HS-5 (cell line): ENCODE data around the gene ATP1A1.

Source experiments
- DNase-seq: peaks from one replicate; pipeline ENCODE4 v3.0.0-alpha.2; 2012; ENCODE audit warnings: low read depth

The ATP1A1 gene

DNA sequence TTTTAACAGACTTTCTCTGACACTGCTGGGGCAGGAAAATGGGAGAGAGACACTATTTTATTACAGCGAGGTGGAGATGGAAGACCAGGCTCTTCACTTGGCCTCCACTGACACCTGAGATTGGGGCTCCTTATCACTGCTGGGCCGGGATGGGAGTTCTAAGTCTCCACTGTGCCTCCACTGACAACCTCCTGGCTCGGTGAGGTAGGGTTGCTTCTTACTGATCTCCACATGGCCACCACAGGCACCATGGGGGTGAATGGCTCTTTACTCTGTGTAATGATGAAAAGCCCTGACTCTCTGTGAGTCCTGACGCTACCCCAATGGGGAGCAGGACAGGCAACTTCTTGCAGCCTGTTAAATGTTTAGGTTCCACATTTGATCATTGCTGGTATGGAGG lies 67.7 kb downstream of the ATP1A1 start:
- no peak for DNase-seq

DNA sequence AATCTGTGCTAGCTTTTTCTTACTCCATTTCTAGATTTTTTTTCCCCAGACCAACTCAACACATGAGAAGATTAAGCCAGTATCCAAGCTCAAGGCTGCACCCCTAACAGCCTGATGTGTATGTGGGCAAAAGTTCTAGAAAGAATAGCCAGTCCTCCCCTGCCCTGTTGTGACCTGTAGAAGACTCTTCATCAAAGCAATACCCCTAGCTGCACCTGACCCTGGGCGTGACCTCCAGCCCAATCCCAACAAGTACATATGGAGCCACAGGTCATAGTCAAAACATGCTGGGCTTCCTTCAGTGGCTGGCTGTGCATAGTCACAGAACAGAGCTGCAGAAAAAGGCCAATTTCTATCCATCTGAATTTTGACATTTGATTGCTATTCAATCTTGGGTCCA lies 72.5 kb downstream of the ATP1A1 start:
- DNase-seq = no peak

DNA sequence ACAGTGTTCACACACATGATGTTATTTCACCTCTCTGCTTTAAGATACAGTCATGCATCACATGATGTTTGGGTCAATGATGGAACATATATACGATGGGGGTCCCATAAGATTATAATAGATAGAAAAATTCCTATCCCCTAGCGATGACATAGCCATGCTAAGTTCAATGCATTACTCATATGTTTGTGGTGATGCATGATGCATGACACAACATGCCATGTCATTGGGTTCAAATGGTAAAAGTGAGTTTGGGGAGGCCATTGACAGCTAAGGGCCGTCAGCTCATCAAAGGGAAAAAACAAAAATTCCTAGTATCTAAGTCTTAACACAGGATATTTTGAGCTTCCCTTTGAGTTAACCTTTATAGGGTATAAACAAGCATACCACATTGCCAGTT lies 73.6 kb downstream of the ATP1A1 start:
- DNase-seq = no peak

DNA sequence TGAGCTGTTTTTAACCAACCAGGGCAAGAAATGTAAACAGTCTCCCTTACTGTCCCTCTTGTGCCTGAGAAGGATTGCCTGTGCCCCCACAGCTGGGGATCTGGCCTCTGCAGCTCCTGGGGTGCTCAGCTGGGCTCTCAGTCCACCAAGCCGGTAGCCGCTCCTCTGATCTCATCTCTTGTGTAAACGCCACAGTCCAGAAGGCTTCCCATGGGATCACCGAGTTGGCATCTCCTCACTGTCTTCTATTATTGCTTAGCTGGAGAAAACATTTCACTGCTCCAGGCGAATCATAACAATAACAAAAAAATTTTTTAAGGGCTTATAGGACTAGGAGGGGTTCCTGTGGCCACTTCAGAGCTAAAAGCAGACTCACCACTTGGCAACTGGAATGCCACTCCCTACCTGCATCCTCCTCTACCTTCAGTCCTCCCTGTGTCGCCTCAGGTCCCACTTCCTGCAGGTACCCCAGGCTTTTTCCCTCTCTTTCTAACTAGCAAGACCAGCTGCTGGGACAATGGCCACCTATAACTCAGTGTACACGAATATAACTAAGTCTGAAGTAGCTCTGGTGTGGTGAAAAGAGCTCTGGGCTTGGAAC lies 75.8 kb downstream of the ATP1A1 start:
- DNase-seq = no peak

DNA sequence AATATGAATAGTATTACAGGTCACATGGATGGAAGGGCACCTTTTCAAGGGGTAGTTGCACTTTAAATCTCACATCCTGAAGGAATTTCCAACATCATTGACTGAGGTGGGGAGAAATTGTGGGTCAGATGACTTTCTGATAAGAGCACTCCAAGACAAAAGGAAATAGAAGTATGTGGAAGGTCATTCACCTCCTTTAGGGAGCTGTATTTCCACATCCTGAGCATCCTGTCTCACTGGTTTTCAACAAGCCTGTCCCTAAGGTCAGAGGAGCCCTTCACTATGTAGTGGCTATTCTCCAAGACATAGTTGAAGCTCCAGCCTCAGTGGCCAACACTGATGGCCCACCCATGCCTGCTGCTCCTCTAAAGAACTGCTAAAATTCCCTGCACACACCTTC lies 76.5 kb downstream of the ATP1A1 start:
- DNase-seq = no peak

DNA sequence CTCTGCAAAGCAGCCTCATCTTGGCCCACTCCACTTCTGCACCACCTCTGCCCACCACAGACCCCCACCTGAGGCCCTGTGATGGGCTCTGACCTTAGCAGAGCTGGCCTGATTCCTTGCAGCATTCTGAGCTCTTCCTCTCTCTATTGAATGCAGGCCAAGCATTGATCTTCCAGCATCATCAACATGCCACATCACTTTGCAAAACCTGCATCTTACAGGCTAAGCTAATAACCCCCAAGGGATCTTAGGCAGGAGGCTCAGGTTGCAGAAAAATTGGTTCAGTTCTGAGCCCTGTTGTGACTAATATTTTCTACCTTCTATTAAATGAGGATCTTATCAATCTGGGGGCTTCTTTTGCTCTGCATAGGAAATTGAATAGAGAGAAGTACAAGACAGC lies 78.7 kb downstream of the ATP1A1 start:
- no peak for DNase-seq

DNA sequence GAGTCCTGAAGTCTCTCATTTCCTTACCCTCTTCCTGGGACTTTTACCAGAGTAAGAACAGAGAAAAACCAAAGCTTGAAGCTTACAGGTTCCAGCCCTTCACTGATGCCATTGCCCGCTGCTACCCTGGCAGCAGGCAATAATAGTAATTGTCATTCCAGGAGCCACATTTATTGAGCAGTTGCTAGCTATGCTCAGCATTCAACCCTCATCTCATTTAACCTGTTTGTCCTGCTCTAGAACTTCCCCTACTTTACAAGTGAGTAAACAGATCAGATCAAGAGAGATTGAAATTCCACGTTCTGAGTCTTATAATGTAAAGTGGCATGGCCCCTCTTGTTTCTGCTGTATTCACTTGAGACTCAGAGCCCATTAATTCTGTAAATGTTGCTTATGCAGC lies 80.4 kb downstream of the ATP1A1 start:
- no peak for DNase-seq

DNA sequence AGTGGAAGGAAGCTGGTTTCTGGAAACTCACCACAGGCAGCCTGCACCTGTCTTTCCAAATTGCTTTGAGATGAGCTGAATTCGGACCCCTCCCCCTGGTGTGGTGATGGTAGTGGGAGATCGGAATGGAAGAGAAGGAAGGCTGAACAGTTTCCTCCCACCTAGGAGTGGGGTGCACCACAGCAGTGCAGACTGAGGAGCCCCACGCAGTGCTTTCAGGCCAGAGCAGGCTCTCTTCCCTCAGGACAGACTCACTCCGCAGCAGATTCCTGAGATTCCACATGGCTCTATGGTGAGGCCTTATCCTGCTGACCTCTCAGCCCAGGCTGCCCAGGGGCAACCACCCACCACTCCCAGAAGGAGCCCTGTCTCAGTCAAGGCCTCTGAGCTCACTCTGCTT lies 80.9 kb downstream of the ATP1A1 start:
- DNase-seq = no peak
